CD1c-positive myeloid dendritic cell (primary cell): Measurements from ENCODE around the gene LRP1.

ENCODE experiments used
- DNase-seq: peaks from one replicate; pipeline ENCODE4 v3.0.0-alpha.2; 2016; ENCODE audit errors: extremely low spot score

LRP1 gene

GRCh38 chr12:57127726-57128518, at the start of gene LRP1:
Gene LRP1, plus strand, starts transcription at chr12:57128483. Its CDS starts 482 bp downstream, at chr12:57128965.
- DNase-seq, result peak; percentile 87

DNA sequence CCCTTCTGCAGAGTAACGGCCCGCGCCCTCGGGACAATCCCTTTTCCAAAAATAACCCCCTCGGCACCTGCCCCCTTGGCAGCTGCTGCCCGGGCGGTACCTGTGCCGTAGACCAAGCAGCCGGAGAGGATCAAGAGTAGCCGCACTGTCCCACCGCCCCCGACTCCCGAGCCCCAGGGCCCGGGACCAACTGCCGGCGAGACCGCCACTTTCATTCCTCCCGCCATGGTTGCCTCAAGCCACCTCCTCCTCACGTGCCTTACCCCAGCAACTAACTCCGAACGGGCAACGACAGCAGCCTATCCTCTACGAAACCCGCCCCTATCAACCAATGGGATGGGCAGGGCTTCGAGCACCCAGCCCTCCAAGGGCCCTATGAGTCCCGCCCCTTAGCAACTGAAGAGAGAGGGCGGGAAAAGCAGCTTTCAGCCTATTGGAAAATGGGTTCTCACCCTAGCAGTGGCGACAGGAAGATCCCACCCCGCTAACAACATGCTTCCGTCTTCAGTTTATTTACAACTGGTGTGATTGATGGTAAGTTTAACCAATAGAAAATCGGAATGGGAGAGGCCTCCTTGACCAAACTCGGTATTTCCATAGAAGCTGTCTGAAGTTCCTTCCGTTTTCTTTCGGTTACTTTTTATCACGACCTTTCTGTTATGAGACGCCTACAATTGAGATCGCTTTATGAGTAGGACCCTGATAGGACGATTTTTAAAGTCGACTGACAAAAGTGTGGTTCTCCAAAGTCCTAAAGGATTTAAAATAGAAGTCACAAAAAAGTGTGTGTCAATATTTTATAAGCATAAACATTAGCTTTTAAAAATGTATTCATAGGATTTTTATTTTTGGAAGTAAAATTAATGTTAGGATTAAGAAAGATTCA, 49.5 kb upstream of the LRP1 start, which contains the start of gene NEMP1:
NEMP1 (minus strand) TSS at position 273 of the 886 bp plus-strand sequence; CDS start at position 227, 46 bp downstream.
- peak; percentile 100 for DNase-seq

- DNase-seq, result no peak
These were observed 48.5 kb upstream of the LRP1 start for GRCh38 chr12:57079821-57080220.

DNA sequence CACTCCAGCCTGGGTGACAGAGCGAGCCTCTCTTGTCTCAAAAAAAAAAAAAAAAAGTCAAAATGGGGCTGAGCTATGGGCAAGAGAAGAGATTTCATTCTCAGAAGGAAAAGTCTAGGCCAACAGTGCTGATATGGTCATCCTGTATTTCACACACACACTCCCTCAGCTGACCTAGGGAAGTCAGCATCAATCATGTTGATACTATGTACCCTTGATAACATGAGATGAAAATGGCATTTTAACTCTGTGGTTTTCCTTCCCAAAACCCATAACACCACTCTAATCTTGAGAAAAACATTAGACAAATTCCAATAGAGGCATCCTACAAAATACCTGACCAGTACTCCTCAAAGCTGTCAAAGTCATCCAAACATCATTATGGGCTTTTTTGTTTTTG, 47.4 kb upstream of the LRP1 start:
- no peak for DNase-seq

- peak; percentile 66 for DNase-seq
These were observed 42.2 kb upstream of the LRP1 start for GRCh38 chr12:57085999-57086492.

- peak; percentile 64 for DNase-seq
These were observed 41.7 kb upstream of the LRP1 start for GRCh38 chr12:57086493-57087009.

- peak; percentile 90 for DNase-seq
These were observed 41.1 kb upstream of the LRP1 start for GRCh38 chr12:57087010-57087690.

DNA sequence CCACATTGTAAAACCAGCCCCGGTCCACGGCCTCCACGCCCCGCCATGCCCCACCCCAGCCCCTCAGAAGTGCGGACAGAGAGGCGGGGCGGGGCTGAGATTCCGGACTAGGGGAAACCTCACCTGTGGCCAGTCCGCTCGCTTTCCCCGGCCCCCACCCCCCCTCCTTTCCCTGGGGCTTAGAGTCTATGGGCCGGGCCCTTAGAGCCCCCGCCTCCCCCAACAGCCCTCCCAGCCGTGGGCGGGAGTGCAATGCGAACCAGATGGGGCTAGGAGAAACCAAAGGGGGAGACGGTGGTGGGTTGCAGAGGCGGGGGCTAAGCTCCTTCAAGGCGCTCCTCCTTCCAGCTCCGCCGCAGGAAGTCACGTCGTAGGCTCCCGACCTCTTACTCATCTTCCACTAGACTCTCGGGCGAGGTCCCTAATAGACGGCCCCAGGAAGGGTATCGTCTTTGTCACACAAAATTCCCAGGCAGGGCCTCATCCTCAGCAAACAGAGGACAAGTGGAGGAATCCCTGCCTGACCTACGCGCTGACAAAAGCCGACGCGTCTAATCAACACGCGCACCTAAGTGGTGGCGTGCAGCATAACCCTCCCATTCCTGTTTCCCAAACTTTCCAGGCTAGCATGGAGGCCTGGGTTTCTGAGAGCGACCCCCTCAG, 40.5 kb upstream of the LRP1 start:
- peak; percentile 84 for DNase-seq

DNA sequence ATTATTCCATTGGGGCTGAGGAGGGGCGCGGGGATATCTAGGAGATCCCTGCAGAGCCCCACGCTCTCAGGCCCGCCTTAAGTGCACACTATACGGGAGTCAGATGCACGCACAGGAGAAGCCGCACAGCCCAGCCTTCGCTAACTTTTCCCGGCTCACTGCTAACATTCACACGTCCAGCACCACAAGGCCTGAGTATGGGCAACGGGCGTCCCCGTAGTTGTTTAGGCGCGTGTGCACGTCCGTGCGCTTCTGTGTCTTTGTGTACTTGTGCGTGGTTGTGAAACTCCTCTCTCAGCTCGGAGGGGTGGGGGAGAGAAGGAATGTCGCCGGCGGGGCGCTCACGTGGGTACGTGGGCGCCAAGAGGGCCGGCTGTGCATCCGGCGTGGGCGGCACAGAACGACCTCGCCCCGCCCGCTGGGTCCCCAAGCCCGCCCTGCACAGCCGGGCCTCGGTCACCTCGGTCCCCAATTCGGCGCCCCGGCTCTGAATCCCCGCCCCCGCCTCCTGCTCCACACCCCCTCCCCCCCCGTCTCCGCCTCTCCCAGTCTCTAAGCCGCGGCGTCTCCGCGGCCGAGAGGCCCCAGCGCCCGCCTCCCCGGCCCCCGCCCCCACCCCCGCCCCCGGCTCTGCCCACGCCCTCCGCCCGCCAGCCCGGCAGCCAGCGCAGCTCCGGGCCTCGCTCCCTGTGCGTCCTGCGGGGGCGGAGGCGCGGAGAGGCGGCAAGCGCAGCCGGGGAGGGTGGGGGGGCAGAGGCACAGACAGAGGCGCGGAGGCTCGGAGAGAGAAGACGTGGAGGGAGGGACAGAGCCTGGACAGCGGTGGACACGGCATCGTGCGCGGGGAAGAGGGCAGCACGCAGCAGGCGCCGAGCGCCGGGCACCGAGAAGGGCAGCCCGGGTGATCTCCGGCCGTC, 39.7 kb upstream of the LRP1 start, which contains the start of gene NAB2:
NAB2 (plus strand) TSS at position 761 of the 917 bp plus-strand sequence. CDS start 158 bp downstream, outside the sequence.
- DNase-seq, result peak; percentile 96

- DNase-seq, result peak; percentile 52
These were observed 38.7 kb upstream of the LRP1 start for GRCh38 chr12:57089271-57090245.

DNA sequence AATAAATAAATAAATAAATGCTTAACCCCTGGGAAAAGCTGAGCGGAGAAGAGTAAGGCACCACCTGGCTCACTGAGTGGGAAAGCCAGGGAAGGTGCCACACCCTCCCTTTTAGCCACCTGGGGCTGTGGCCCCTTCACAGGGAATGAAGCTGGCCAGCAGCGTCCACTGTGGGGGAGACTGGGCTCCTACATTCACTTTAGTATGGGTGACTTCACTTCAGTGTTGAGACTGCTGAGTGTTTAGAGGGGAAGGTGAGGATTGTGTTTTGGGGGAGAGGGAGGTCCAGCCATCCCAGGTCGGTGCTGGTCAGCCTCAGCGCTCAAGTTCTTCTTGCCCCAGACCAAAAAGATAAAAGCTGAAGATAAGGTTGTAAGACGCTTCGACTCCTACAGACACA, 37.8 kb upstream of the LRP1 start:
- DNase-seq, result no peak

- DNase-seq, result no peak
These were observed 37.2 kb upstream of the LRP1 start for GRCh38 chr12:57090924-57091637.

DNA sequence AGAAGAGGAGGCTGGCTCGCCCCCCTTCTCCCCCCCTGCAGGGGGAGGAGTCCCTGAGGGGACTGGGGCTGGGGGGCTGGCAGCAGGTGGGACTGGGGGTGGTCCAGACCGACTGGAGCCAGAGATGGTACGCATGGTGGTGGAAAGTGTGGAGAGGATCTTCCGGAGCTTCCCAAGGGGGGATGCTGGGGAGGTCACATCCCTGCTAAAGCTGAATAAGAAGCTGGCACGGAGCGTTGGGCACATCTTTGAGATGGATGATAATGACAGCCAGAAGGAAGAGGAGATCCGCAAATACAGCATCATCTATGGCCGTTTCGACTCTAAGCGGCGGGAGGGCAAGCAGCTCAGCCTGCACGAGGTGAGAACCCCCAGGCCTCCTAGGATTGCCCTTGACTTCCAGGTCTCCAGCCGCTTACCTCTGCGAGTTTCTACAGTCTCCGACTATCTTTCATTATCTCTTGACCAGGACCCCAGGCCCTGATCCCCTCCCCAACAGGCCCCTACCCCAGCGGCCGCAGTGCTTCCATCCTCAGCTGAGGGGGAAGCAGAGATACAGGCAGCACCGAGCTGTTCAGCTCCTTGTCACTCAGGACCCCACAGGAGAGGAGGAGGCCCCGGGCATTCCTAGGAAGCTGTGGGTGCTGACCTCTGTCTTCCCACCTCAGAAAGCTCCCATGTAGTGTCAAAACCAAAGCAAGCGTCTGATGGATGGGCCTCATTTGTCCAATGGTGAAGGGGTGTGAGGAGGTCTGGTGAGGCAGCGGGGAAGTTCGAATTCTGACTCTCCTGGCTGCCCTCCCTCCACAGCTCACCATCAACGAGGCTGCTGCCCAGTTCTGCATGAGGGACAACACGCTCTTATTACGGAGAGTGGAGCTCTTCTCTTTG, 36.4 kb upstream of the LRP1 start:
- DNase-seq, result no peak

DNA sequence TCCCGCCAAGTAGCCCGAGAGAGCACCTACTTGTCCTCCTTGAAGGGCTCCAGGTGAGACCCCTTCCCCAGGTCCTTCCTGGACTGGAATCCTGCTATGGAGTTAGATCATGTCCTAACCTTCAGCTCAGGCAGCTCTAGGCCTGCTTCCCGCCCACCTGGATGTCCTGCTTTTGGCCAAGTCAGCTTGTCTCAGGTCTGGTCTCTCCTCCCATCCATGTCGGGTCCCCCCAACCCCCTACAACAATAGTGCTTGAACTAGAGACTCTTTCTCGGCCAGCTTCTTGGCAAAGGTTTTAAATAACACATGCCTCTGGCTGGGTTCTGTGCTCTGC, 35.8 kb upstream of the LRP1 start:
- no peak for DNase-seq

DNA sequence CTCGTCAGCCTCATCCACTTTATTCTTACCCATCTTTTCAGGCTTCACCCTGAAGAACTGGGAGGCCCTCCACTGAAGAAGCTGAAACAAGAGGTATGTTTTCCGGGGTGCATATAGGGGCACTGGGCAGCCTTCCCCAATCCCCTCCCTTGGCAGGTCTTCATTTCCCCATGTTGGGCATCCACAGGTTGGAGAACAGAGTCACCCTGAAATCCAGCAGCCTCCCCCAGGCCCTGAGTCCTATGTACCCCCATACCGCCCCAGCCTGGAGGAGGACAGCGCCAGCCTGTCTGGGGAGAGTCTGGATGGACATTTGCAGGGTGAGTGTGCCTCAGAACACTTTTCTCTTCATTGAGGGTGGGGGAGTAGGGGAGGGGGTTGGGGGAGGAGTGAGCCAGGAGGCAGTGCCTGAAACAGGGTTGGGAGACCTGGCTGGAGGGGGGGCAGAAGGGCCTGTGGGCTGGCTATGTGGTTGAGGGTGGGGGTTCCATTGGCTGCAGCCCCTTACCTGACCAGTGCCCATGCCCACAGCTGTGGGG, 35.3 kb upstream of the LRP1 start:
- DNase-seq, result no peak

GRCh38 chr12:57093415-57094207, 34.7 kb upstream of the LRP1 start:
- DNase-seq, result peak; percentile 79
